Myocyte (in vitro differentiated cells): ENCODE measurements around the gene PDE6D. TPM values are rescaled to one million over a fixed set of nuclear protein-coding genes. Genes with fewer than 3 reads are reported as not detected.
A peak's percentile ranks its signal among the peaks of the same experiment; 100 is the strongest.

Experiments
- DNase-seq: peaks from one replicate; pipeline ENCODE4 v3.0.0-alpha.2; 2012; ENCODE audit warnings: low read depth
- total RNA-seq: library from RNA; depleted of rRNA; stranded (reverse); fragments of >200 nt; gene quantifications from 2 replicates; pipeline ENCODE4 v1.2.3, GENCODE V29; 2014

PDE6D gene
- total RNA-seq, 1 donor from 2014 or later = 22.2 TPM

DNA sequence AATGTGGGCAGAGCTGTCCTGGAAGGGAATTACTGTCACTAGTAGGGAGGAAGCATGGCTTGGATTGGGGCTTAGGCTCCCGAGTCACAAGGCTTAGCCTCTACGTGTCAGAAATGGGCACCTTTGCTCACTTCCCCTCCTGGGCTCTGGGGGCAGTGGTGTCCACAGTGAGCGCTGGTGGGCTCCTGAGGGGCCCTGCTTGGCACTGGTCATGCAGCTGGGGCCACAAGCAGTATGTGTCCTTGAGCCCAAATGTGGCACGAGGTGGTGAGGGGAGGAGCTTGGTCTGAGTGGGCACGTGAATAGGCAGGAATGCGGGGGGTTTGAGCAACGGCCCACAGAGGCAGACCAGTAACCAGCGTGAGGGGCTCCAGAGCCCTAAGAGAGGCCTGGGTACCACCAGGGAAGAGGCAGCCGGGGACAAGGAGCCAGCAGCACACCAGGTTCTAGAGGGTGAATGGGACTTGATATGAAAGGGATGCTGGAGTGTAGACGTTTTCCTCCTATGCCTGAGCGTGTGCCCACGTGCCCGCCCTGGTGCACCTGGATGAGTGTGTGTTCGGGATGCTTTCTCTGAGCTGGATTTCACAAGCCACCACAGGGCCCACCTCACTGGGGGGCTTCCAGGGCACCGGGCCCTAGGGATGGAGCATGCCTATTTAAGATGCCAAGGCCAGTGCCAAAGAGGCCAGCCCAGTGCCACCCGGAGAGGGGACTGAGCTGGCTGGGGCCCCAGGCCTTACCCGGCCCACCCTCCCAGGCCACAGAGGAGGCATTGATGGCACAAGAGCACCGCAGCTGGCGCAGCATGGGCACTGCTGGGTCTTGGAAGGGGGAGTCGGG lies 95.5 kb downstream of the PDE6D start:
- no peak for DNase-seq

GRCh38 chr2:231684314-231685223 lies 96.5 kb downstream of the PDE6D start:
- DNase-seq = peak; percentile 66

DNA sequence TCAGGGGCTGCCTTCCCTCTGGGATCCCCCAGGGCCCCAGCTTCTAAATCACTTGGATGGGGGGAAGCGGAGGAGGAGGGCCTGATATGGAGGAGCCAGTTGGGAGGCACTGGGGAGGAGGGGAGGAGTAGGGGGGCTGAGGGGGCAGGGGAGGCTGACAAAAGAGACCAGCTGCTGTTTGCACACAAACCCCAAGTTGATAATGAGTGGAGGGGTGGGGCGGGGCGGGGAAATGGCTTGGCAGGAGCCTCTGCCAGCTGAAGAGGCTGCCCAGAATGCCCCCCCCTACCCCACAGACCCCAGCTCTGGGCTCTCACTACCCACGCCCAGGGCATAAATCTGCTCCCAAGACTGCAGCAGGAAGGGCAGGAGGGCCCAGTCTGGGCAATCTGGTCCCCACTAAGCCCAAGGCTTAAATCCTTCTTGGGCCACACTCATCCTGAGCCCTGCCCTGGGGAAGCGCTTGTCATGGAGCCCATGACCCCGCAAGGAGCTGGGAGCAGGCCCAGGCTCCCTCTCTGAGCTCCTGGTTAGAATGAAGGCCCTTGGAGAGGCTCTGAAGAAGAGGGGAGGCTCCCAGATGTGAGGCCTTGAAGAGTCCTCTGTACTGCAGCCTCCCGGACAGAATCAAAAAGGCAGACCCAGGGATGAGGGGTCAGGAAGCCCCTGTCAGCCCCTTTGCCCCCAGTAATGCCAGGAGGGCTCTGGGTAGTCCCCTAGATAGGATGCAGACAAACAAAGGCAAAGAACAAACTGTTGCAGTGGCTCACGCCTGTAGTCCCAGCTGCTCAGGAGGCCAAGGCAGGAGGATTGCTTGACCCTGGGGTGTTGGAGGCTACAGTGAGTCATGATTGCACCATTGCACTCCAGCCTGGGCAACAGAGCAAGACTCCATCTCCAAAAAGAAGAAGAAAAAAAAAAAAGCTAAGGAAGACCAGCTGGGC lies 97.5 kb downstream of the PDE6D start:
- DNase-seq = peak; percentile 60

DNA sequence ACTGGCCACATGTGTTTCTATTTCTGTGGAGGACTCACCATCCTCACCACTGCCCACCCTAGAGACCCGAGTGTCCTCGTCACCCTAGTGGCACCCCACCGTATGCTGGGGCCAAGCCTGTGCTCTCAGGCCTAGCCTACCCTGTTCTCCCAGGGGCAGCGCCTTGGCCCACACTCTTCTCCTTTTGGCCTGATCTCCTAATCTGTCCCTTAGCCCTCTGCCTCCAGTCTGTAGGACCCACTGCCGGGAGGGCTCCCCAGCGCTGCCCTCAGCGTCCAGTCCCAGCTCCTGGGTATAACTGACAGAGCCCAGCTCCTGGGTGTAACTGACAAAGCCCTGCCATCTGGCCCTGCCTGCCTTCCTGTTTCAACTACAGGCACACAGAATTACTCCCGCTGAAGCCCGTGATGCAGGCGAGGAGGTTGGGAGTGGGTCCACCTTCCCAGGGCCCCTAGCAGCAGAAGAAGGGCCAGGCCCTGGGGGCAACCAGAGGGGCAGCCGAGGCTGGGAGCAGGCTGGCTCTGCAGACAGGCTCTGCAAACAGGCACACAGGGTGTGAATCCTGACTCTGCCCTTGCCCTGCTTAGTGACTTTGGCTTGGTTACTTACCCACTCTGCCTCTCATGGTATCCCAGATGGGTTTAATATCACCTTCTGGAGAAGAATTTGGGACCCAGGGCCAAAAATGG lies 98.3 kb downstream of the PDE6D start:
- no peak for DNase-seq

Other genes with a start within 250 kb of the PDE6D start
- gene TEX44, start 188.4 kb downstream of the PDE6D start, total RNA-seq = not detected in 2 replicates
- 274 and 313 TPM in 2 replicates for gene PTMA, start 72.8 kb downstream of the PDE6D start, total RNA-seq
- gene COPS7B, start 5.2 kb upstream of the PDE6D start, total RNA-seq = 21.4 and 26.5 TPM in 2 replicates
- gene NPPC, start 145.1 kb upstream of the PDE6D start, total RNA-seq = 0.27 TPM in 1 of 2 replicates, not detected in the other
- 20.5 and 34.5 TPM in 2 replicates for gene DIS3L2, start 180.4 kb upstream of the PDE6D start, total RNA-seq